GM13976 (cell line): Measurements from ENCODE around the gene WAPL.

ENCODE experiments used
- DNase-seq: peaks from one replicate; pipeline ENCODE4 v3.0.0; 2012; ENCODE audit warnings: low spot score
- CTCF ChIP-seq: IDR thresholded peaks from 2 replicates; pipeline ENCODE4 v1.5.1; 2012; ENCODE audit warnings: borderline replicate concordance, mild to moderate bottlenecking; ENCODE audit not compliant: insufficient read depth; ENCODE audit errors: extremely low read depth, missing control alignments, control extremely low read depth
- in situ Hi-C: fragments of 300-500 bp; cut with MboI; formaldehyde crosslinking; loops from one replicate; pipeline ENCODE4 v1.12.0; 2022; ENCODE audit warnings: low sequenced_read_pairs, mixed read lengths, inconsistent platforms; ENCODE audit not compliant: unreplicated experiment

Gene WAPL

GRCh38 chr10:86437447-86437846, 84.1 kb downstream of the WAPL start:
- in situ Hi-C loops = no loop called here
- no peak for DNase-seq
- TF ChIP-seq CTCF = no peak

GRCh38 chr10:86436963-86437362, 84.6 kb downstream of the WAPL start:
- in situ Hi-C loops = no loop called here
- no peak for DNase-seq
- TF ChIP-seq CTCF = no peak

GRCh38 chr10:86434656-86435055, 86.9 kb downstream of the WAPL start:
- TF ChIP-seq CTCF = no peak
- DNase-seq = no peak
- in situ Hi-C loops = no loop called here

GRCh38 chr10:86423739-86424138, 97.9 kb downstream of the WAPL start:
- TF ChIP-seq CTCF = no peak
- no peak for DNase-seq
- in situ Hi-C loops = no loop called here

GRCh38 chr10:86419101-86419500, 102.5 kb downstream of the WAPL start:
- no peak for TF ChIP-seq CTCF
- in situ Hi-C loops = no loop called here
- no peak for DNase-seq

- DNase-seq = no peak
- in situ Hi-C loops = no loop called here
- TF ChIP-seq CTCF = no peak
Measured at GRCh38 chr10:86415583-86415982, 106.0 kb downstream of the WAPL start.

GRCh38 chr10:86415116-86415515, 106.5 kb downstream of the WAPL start:
- TF ChIP-seq CTCF = no peak
- no peak for DNase-seq
- in situ Hi-C loops = no loop called here
